Measurements from ENCODE around the gene NKAIN2. TPM values are rescaled to one million over a fixed set of nuclear protein-coding genes. Genes with fewer than 3 reads are reported as not detected.

Gene NKAIN2
- total RNA-seq, 1 donor from 2014 or later = 4.6 TPM

DNA sequence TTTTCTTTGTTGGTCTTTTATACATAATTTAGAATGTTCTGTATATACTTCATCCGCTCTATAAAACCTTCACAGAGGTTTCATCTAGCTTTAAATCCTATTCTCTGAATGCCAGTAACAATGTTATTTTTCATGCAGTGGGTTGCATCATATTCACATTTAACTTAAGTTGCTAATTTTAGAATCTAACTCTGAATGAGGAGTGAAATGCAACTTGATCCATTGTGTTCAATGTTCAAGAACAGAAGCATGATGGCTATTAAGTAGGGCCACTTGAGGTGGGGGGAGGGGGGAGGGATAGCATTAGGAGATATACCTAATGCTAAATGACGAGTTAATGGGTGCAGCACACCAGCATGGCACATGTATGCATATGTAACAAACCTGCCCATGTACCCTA, 224.5 kb downstream of the NKAIN2 start:
- no peak for DNase-seq (ENCODE audit: low spot score)

GRCh38 chr6:124029567-124029966, 225.9 kb downstream of the NKAIN2 start:
- no peak for DNase-seq (ENCODE audit: low spot score)

DNA sequence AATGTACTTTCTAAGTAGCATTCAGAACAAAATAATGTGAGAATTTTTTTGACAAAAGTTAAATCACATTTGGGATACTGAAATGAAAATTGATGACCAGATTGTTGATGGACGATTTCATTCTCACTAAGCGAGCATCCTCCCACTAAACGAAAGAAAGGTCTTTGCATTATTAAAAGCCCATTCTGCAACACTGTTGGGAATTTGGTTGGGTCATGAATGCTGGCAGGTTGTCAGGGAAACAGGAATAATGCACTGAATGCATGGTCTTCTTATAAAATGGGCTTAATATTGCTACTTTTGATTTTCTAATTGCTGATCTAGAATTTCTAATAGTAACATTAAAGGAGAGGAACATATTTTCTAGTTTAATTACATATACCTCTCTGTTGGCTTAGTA, 229.8 kb downstream of the NKAIN2 start:
- DNase-seq (ENCODE audit: low spot score) = no peak

DNA sequence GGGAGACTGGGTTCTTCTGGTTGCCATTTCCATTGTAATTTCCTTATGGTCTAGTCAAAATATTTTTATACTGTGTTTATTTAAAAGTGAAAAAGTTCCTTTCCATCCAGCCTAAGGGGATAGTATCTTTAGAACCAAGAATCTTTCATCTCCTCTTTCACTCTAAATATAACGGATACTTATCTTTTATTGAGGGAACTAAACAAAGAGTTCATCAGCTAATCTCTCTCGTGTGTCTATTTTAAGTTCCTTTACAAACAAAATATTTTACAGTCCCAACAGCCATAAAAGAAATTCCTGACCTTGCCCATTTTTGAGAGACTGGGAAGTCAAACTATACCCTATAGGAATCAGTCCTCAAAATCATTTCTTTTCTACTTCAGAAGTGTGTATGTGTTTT, 232.7 kb downstream of the NKAIN2 start:
- no peak for DNase-seq (ENCODE audit: low spot score)

GRCh38 chr6:124040655-124041054, 237.0 kb downstream of the NKAIN2 start:
- DNase-seq (ENCODE audit: low spot score) = no peak

DNA sequence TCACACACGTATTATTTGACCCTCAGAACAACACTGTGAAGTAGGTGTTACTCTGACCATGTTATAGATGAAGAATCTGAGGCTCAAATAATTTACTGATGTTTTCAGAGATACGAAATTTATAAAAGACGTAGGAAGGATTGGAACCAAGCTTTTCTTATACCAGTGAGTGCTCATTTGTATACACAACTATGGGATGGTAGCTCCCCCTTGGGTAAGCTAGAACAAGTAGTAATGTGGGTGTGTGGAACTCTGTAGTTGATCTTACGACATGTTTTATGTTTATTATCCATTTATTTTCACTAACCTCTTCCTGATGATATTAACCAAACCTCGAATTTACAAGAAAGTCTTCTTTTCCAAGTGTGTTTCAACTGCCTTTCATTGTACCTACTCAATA, 248.5 kb downstream of the NKAIN2 start:
- DNase-seq (ENCODE audit: low spot score) = no peak

DNA sequence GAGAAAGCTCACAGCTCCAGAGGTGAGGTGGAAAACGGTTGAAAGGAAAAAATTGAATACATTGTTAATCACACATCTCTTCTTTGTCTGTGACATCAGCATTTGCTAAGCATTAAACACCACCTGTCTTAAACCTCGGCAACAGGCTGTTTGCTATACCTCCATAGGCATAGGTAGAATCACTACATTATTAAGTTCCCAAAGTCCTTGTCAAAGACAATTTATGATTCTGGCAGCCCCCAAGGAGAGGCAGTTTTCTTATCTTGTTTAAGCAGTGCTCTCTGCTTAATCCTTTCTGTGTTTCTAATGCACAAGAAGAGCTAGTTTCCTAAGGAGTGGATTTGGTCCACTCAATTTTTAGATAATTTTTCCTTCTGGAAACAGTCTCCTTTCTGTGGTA, 249.7 kb downstream of the NKAIN2 start:
- no peak for DNase-seq (ENCODE audit: low spot score)

DNA sequence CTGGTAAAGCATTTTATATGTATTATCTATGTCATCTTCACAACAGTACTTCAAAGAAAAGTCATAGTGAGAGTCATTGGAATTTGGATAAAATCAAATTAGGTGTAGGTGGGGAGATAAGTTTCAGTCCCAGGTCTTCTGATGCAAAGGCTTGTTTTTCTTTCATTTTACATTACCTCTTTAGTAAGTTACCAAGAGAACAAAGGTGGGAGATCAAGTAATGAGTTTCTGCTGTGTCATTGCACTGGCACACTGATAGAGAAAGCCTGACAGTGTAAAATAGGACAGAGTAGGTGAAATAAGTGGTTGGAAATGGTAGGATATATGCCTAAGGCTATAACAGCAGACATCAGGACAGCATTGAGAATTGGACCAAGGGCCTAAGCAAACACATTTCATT, 250.4 kb downstream of the NKAIN2 start:
- DNase-seq (ENCODE audit: low spot score) = no peak

GRCh38 chr6:124055395-124055794, 251.7 kb downstream of the NKAIN2 start:
- no peak for DNase-seq (ENCODE audit: low spot score)

DNA sequence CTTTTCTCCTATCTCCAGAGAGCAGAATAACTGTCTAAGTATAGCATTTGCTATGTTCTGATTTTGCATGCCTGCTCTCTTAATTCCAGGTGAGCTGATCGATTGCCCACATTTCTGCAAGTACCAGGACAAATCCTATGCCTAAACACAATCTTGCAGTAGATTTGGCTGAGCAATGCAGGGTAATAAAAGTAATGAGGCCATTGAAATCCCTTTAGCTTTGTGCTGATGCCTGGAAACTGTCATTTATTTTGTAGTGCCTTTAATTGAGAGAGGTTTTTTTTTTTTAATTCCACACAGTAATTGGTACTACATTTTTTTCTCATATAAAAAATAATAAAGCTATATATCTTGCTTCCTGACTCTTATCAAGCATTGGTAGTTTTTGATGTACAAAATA, 252.3 kb downstream of the NKAIN2 start:
- no peak for DNase-seq (ENCODE audit: low spot score)

GRCh38 chr6:124056407-124057334, 253.0 kb downstream of the NKAIN2 start:
- DNase-seq (ENCODE audit: low spot score) = no peak

GRCh38 chr6:124057461-124057860, 253.8 kb downstream of the NKAIN2 start:
- peak; percentile 26 for DNase-seq (ENCODE audit: low spot score)

- no peak for DNase-seq (ENCODE audit: low spot score)
Observed at GRCh38 chr6:124064317-124065113, 260.9 kb downstream of the NKAIN2 start.

DNA sequence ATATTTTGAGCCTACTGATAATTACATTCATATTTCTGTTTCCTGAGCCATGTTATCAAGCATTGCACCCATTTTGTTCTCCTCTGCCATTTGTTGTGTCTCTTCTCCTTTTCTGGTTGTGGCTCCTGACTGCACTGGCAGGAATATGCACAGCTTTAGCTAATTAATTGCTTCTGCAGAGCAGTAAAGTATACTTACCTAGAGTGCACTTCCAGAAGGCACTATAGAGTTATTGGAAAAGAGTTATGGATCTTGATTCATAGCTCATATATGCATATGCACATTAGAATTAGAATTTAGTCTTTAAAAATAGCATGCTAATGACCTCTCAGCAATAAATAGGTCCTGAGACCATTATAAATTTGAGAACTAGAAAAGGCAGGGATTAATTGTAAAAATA, 262.6 kb downstream of the NKAIN2 start:
- DNase-seq (ENCODE audit: low spot score) = no peak

DNA sequence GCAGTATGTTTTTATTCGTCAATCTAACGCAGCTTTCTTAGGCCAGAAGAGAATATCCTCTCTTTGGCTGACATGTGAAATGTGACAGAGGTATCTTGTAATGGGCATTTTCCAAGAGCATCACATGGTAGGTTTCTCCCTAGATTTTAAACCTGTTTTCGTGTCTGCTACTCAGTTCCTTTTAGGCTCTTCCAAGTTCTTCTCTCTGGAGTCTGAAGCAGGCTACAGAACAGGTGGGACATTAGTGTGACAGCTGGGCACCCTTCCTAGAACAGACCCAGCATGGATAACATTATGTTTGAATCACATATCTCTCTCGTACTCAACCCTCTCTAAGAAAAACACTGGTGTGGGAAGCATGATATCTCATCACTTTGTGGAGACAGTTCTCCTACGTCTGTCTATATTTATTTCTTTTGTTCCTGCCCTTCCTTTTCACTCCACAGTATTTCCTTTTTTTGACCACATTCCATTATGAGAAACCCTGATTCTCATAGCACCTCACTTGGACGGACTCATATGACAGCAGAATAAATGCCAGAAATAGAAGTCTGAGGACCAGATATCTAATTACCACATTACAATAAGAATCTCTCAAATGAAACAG, 263.4 kb downstream of the NKAIN2 start:
- no peak for DNase-seq (ENCODE audit: low spot score)

DNA sequence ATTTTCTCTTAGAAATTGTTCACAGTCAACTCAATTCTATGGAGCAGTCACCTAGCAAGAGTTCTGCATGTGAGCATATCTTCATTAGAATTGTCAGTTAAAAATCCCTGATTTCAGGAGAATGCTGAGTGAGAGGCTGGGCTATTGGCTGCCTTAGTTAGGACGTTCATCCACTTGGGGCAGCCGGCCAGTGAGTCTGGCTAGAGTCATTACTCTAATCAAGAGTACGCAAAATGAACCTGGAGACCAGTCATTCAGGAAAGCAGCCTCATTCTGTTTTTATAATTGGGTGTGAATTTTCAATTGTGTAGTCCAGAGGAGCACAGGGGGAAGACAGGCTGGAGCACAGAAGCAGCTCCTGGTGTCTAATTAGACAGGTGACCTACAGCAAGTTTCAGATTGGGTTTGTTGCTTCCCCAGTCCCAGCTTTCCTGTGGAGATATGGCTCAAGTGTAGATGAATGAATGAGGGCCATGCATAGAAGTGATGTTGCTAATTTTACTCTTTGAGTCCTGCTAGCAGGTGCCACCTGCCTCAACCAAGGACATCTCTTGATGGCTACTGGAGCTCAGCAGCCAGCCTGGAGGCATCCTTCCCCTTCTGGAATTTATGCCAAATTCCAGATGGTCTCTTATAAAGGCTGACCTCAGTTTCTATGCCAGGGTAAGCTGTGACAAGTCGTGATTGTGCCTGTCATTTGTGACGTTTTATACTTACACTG, 265.7 kb downstream of the NKAIN2 start:
- DNase-seq (ENCODE audit: low spot score) = no peak

- no peak for DNase-seq (ENCODE audit: low spot score)
Observed at GRCh38 chr6:124073021-124073420, 269.4 kb downstream of the NKAIN2 start.

GRCh38 chr6:124073820-124074587, 270.3 kb downstream of the NKAIN2 start:
- DNase-seq (ENCODE audit: low spot score) = no peak

DNA sequence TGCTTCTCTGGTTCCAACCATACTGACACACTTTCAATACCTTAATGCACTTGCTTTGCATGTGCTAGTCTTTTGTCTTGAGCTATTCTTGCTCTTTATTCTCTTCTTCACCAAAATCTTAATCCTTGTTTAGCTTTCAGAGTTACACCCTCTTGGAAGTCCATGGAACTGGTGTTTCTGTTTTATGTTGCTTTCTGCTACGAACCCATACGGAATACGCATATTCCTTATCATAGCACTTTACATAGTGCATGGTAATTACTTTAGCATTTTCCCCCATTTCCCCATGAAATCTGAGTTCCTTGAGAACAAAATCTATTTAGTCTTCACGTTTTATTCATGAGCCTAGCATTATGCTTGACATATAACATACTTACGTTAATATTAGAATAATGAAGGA, 270.9 kb downstream of the NKAIN2 start:
- DNase-seq (ENCODE audit: low spot score) = no peak

DNA sequence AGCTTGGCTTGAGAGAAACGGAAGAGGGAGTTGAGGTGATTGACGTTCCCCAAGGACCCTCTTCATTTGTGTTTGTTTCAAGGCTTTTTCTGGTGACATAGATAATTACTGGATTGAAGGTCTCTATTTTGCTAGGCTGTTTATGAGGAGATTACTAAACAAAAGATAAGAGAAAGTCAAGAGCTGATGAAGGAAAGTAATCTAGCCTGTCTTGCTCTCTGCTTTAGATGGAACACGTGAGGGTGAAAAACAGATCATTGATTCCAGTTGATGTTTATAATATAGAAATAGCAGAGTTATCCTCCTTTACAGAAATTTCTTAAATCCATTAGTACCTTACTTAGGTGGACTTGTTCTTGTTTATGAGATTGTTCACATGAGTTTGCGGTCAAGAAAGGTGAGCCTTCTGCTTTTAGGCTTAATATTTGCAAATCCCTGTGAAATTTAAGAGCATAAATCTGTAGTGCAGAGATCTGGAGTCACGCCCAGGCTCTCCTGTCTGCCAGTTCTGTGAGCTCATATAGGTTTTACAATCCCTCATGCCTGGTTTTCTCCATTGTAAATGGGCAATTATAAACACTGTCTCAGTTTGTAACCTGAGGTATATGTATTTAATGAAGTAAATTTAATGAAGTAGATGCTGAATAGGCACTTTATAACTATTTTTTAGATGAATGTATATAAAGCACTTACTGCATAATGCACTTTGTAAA, 272.8 kb downstream of the NKAIN2 start:
- peak; percentile 48 for DNase-seq (ENCODE audit: low spot score)
